IPS-NIHi7 (cell line): ENCODE data around the gene GTF3C1.
"Not testable (repeated sequence)": the region's sequence is repeated elsewhere in the genome, so short reads cannot be mapped to it uniquely, and the experiment has no call there.

Experiments used
- DNase-seq: peaks from one replicate; pipeline ENCODE4 v3.0.0; 2012; ENCODE audit warnings: mixed read lengths; ENCODE audit errors: extremely low spot score

Gene GTF3C1

DNA sequence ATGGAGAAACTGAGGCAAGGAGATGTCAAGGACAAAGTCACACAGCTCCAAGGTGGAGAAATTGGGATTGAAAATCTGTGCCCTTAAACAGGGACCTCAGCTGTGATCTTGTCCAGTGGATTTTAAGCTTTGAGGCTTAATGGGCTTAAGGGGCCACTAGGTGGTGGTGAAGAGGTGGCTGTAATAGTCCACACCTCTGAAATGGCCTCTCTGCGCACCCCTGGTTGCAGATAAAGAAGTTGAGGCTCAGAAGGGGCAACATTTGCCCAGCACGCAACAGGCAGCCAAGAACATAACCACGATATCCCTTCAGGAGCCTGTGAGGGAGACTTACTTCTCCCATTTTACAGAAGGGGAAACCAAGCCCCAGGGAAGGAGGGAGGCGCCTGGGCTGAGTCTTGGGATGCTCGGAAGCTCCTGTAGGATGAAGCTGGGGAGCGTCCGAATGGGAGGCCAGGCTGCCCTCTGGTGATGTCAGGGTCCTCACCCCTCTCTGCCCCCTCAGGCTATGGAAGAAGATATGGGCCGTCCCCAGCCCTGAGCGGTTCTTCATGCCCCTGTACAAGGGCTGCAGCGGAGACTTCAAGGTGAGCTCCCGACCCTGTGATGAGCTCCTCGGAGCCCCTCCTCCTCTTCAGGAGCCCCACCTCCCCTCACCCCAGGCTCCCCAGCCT lies 104.1 kb downstream of the GTF3C1 start:
- no peak for DNase-seq

DNA sequence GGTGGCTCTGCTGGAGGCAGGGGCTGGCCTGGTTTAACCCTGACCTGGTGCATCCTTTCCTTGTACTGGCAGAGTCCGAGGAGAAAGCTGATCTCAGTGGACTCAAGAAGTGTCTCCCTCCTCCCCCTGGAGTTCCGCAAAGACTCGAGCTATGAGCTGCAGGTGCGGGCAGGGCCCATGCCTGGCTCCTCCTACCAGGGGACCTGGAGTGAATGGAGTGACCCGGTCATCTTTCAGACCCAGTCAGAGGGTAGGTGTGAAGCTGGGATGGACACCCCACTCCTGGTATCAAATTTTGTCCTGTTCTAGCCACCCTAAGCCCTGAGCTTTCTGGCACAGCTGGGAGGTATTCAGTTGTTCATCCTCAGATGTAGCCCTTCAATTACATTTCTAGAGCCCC lies 105.2 kb downstream of the GTF3C1 start:
- DNase-seq, result no peak

DNA sequence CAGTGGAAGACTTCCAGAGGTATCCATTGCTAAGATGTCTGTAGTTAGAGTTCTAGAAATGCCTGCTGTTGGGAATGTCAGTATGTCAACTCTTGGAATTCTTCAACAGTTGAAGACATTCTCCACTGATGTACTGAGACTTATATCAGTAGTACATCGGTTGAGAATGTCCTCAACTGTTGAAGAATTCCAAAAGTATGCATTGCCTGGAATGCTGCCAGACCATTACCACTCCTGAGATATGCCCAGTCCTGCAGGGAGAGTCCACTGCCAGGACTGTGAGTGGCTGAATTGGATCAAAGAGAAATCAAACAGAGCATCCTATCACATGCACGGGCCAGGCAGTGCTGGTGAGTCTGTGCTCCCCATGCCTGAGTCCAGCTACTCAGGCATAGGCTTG lies 105.7 kb downstream of the GTF3C1 start:
- DNase-seq, result no peak

DNA sequence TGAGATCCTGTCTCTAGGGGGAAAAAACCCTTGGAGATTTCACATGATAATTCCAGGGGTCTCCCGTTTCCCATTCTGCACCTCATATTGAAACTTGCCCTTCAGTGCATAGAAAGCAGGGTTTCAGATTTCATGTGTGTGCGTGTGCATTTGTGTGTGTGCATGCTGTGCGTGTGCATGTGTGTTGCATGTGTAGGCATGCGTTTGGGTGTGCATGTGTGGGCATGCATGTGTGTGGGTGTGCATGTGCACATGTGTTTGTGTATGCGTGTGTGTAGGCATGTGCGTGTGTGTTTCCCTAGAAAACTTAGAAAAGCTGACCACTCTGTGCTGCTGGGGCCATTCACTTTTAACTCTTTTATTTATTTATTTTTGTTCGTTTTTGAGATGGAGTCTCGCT lies 107.7 kb downstream of the GTF3C1 start:
- no peak for DNase-seq

DNA sequence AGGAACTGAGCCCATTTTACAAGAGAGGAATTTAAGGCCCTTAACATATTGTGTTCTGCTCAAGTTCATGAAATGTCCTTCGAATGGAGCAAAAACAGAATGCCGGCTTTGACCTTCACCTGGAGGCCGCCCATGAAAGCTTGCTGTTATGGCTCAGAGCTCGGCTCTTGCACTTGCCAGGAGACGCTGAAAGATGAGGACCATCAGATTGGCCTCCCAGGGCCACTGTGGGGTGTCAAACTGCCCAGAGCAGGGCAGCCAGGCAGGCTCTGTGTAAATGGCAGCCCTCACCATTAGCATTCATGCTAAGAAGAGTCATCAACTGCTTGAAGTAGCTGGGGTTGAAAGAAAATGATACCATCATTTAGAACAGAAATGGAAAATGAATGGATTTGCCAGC lies 108.4 kb downstream of the GTF3C1 start:
- DNase-seq, result no peak

DNA sequence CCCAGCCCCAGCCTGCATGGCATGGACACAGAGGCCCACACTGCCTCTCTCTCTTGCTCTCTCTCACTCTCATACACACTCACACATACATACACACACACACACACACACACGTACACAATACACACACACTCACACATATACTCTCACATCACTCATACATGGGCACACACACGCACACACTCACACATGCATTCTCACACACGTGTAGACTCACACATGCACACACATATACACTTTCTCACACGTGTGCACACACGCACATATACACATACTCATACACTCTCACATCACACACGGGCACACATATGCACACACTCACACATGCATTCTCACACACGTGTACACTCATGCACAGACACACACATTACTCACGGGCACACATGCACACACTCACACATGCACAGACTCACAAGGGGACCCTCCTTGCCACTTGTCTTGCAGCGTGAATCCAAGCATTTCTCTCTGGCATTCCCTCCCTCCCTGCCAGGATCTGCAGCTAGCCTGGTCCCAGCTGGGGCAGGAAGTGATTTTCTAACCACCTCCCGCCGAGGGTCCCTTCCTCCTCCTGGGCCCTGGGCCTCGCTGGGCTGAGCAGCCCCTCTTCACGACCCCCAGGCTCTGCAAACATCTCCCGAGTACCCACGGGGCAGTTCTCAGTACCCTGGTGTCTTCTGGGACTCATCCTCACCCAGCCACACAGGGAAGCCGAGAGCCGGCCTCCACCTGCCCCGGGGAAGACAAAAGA lies 110.3 kb downstream of the GTF3C1 start:
- peak; percentile 21 for DNase-seq

DNA sequence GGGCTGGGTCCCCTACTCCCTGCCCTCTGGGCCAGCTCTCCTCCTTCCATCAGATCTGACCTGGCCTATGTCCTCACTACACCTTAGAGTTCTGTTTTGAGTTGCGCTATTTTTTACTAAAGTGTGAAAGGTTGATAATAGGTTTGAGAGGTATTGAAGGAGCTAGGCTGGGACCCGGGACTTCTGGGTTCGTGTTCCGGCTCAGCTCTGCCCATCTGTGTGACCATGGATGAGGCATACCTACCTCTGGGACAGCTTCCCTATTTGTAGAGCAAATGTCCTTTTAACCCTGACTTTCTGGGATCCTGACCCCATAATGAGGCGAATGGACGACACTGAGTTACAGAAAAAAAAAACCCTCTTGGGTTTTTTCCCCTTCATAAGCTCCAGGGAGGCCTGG lies 111.8 kb downstream of the GTF3C1 start:
- DNase-seq, result peak; percentile 4

DNA sequence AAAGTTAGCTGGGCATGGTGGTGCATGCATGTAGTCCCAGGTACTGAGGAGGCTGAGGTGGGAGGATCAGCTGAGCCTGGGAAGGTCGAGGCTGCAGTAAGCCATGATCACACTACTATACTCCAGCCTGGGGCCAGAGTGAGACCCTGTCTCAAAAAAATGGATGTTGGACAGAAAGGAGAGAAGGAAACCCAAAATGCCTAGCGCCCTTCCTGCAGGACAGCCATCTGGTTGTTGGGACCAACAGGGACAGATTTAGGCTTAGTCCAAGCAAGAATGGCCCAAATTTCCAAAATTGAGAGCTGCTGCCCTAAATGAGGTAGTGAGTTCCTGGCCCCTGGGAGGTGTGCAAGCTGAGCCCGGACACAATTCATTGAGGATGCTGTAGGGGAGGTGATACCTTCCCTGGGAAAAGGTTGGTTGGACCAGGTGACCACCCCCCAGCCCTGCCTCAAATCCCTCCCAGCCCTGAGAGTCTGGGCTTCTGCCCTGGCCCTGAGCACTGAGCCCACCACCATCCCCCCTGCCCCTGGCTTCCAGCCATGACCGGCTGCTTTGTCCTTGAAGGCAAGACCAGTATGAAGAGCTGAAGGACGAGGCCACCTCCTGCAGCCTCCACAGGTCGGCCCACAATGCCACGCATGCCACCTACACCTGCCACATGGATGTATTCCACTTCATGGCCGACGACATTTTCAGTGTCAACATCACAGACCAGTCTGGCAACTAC lies 112.6 kb downstream of the GTF3C1 start:
- peak; percentile 6 for DNase-seq

DNA sequence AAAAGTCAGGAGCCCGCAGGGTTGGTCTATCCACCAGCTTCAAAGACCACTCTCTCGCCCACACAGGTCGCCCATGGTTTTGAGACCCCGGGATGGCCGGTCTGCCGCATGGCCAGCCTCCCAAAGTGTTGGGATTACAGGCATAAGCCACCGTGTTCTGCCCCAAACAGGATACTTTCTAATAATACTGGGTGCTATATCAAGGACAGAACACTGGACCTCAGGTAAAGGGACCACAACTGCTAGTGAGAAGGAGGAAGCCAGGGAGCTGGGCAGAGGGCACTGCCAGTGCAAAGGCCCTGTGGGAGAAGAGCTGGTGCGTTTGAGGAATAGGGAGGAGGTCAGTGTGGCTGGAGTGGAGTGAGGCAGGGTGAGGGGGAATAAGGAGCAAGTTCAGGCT lies 113.6 kb downstream of the GTF3C1 start:
- peak; percentile 3 for DNase-seq

DNA sequence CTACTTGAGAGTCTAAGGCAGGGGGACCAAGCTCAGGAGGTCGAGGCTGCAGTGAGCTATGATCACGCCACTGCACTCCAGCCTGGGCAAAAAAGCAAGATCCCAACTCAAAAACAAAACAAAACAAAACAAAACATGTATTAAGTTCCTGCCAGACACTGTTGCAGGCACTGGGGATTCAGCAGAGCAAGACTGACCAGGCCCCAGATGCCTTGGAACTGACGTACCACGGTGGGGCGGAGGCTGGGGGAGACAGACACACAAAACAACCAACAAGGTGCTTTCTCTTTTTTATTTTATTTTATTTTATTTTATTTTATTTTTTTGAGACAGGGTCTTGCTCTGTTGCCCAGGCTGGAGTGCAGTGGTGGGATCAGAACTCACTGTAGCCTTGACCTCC lies 114.6 kb downstream of the GTF3C1 start:
- not testable (repeated sequence) for DNase-seq

DNA sequence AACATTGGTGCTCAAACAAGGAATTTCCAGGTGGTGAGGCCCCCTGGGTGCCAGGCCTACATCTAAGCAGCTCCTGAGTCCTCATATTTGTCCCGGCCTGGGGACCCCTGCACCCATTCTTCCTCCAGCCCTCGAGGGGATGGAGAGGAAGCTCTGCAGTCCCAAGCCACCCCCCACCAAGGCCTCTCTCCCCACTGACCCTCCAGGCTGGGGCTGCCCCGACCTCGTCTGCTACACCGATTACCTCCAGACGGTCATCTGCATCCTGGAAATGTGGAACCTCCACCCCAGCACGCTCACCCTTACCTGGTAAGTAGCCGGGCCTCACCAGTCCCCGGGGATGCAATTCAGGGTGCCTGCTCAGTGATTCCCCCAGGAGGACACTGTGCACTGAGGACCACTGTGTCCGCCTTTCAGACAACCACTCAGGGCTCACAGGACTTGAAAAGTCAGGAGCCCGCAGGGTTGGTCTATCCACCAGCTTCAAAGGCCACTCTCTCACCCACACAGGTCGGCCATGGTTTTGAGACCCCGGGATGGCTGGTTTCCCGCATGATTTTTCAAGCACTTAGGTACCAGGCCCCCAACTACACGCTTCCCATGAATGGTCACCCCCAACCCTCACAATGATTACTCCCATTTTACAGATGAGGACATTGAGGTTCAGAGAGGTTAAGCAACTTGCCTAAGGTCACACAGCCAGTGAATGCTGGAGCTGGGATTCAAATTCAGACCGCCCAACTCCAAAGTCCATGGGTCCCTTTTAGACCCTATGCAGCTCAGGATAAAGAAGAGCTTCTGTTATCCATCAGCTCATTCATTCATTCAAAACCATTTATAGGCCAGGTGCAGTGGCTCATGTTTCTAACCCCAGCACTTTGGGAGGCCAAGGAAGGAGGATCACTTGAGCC lies 115.3 kb downstream of the GTF3C1 start:
- no peak for DNase-seq

DNA sequence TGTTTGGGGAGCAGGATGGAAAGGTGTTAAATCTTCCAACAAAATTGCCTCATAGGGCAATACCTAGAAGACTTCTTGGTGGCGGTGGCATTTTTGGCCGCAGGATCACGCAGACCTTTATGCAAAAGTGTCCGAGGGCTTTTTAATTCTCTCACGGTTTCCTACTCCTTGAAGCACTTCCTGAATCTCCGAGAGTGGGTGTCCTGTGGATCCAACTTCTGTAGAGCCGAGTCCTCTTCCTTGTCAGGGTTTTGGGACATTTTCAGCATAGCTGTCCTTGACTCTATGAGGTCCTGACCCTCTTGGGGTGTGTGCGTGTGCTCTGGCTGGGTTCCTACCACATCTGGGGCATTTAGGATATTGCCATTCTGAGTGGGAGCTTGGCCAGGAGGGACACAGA lies 116.1 kb downstream of the GTF3C1 start:
- no peak for DNase-seq

DNA sequence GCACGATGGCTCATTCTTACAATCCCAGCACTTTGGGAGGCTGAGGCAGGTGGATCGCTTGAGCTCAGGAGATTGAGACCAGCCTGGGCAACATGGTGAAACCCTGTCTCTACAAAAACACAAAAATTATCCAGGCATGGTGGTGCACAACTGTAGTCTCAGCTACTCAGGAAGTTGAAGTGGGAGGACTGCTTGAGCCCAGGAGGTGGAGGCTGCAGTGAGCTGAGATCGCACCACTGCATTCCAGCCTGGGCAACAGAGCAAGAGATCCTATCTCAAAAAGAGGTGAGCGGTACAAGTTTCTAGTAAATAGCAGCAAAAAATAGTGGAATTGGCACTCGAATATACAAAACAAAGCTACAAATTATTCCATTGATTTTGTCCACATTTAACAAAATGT lies 116.5 kb downstream of the GTF3C1 start:
- not testable (repeated sequence) for DNase-seq

DNA sequence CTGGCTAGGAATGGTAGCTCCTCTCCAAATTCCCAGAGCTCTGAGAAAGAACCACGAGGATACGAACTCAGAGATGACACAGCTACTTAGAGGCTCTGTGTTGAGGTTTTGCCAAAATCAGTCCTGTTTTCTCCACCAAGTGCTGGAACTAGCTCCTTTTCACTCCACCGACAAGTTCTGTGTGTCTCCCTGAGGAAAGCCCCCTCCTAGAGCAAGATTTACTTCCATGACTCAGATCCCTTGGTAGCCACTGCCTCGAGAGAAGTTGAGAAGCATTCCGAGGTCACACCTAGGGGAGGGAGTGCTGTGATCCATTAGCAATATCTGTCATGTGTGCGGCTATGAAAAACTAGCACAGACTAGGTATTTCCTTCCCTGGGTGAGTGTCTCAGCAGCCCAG lies 117.2 kb downstream of the GTF3C1 start:
- DNase-seq, result no peak

DNA sequence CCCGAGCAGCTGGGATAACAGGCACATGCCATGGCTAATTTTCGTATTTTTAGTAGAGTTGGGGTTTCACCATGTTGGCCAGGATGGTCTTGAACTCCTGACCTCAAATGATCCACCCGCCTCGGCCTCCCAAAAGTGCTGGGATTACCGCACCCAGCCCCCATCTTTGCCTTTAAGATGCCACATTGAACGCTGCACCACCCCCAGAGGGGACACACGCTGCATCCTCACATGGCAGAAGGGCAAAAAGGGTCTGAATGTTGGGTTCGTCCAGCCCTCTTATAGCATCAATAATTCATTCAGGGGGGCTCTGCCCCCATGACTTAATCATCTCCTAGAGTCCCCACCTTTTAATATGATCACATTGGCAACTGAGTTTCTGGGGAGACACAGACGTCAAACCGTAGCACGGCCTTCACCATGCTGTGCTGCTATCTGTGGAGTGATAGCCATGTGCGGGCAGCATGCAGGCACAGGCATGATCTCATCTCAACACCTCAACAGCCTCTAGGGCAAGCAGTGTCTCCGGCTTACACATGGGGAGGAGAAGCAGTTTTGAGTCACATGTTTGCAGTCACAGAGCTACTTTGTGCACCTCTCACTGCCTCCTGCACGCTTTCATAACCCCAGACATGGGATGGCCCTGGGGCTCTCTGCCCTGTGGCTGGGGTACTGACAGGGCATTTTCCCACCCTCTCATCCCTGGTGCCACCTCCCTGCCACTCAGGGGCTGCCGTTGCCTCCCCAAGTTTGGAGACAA lies 117.8 kb downstream of the GTF3C1 start:
- no peak for DNase-seq

DNA sequence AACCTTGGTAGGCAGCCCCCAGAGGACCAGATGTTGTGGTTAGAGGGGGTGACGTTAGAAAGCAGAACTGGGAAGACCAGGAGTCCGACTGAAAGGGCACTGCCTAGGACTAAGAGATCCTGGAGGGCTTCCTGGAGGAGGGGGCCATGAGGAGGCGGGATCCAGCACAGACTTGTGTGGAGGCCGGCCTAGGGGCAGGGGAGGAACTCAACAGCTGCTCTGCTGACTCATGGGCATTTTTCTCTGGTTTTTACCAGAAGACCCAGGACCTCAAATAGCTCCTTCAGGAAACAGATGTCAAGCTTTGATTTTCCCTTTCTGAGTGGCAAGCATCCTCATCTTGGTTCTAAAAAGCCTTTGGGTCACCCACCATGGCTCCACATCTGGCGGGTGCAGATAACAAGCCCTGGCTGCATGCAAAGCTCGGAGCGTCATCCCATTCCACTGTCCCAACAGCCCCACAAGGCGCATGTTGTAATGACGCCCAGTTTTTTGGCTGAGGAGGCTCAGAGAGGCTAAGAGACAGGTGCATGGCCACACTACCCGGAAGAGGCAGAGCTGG lies 118.7 kb downstream of the GTF3C1 start:
- DNase-seq, result no peak

DNA sequence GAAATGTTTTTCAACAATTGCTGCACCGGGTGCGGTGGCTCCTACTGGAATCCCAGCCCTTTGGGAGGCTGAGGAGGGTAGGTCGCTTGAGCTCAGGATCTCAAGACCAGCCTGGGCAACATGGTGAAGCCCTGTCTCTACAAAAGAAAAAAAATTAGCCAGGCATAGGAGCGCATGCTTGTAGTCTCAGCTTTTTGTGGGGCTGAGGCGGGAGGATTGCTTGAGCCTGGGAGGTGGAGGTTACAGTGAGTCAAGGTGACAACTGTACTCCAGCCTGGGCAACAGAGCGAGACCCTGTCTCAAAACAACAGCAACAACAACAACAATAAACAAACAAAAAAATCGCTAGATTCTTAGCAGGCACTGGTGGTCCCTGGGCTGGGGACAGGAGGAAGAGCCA lies 119.2 kb downstream of the GTF3C1 start:
- no peak for DNase-seq

DNA sequence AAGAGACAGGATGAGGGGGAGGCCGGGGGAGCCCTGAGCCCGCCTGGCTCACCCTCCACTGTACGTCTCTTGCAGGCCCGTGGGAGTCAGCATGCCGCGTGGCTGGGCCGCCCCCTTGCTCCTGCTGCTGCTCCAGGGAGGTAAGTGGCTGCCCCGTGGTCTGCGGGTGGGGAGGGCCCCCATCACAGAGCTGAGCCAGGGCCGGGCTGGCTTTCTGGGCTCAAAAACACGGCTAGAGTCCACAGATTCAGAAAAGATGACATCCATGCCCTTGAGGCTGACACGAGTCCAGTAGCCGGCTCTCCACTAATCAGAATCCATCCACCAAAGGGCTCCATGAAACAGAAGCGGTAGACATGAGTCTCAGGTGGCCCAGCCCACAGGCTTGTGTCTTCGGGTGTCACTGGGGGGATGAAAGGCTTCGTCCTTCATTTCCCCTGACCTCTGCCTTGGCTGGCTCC lies 119.7 kb downstream of the GTF3C1 start:
- no peak for DNase-seq

DNA sequence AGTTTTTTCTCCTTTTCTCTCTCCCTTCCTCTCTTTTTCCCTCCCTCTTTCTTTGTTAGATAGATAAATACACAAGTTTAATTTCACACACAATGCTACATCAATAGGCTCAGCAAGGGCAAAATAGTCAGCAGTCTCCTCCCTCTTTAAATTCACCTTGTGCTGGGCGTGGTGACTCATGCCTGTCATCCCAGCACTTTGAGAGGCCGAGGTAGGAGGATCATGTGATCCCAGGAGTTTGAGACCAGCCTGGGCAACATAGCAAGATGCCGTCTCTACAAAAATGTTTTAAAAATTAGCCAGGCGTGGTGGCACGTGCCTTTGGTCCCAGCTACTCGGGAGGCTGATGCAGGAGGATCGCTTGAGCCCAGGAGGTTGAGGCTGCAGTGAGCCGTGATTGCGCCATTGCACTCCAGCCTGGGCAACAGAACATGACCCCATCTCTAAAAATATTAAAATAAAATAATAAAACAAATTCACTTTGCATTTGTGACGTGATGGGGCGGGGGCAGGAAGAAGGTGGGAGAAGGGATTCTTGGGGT lies 120.3 kb downstream of the GTF3C1 start:
- DNase-seq, result no peak

DNA sequence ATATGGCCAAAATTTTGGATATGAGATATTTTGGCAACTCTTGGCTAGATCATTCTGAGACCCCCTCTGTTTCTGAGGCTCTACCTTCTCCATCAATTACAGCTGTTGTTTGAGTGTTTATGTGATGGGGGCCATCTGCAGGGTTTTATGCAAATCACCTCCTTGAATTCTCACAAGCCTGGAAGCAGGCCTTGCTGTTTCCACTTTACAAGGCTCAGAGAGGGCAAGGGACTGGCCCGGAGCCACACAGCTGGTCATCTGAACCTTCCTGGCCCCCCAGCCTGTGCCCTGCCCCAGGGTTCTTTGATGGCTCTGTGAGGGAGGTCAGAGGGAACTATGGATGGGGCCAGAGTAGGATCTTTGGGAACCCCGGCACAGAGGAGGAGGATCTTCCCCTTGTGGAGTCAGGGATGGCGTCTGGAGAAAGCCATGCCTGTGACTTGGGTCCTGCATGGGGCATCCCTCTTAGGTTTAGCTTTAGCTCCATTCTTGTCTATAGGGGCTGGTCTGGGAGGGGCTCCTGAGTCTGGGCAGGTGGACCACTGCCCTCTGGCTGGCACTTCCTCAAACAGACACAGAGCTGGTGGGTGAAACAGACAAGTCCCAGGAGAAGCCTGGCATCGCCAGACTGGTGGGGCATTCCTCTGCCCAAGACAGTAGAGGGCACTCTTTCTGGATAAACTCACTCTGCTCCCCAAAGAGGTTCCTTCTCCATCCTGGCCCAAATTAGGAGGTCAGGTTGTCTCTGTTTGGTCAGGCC lies 121.5 kb downstream of the GTF3C1 start:
- peak; percentile 25 for DNase-seq
